ENCODE measurements around the gene MIPEP. TPM values are rescaled to one million over a fixed set of nuclear protein-coding genes. Genes with fewer than 3 reads are reported as not detected.
A peak's percentile ranks its signal among the peaks of the same experiment; 100 is the strongest.

The MIPEP gene
- total RNA-seq, 1 donor from 2014 or later, result 13.0 TPM

GRCh38 chr13:23828866-23829265 lies 60.3 kb downstream of the MIPEP start:
- H3K4me1 ChIP-seq (ENCODE audit: insufficient read depth, low read length), result no peaks in the 10 kb centered on the region
- no peak overlapping the region for H2AFZ ChIP-seq (ENCODE audit: low read depth, low read length)
- TF ChIP-seq EZH2 (IDR thresholded peaks at IDR 0.05; ENCODE audit: insufficient read depth, low read length) (no peak), CTCF (IDR thresholded peaks at IDR 0.05; ENCODE audit: insufficient read depth, low read depth, low read length) (no peak)
- no peak for FAIRE-seq
- H3K9me3 ChIP-seq (ENCODE audit: insufficient read depth, low read depth, low read length), result no peaks in the 10 kb centered on the region
- H3K27me3 ChIP-seq (ENCODE audit: insufficient read depth, low read length), result no peaks in the 10 kb centered on the region
- H3K27ac Mint-ChIP-seq (ENCODE audit: unreplicated experiment), result no peak overlapping the region
- no peak overlapping the region for H3K27ac ChIP-seq (ENCODE audit: low read depth, low read length)
- peak; percentile 76 for DNase-seq (ENCODE audit: low read depth)
- H3K4me3 Mint-ChIP-seq (ENCODE audit: unreplicated experiment), result no peak overlapping the region
- H3K36me3 ChIP-seq (ENCODE audit: insufficient read depth, low read length), result no peaks in the 10 kb centered on the region
- no peak overlapping the region for H3K4me3 ChIP-seq (ENCODE audit: insufficient read depth, low read depth, low read length)
- H3K36me3 Mint-ChIP-seq (ENCODE audit: low read depth, unreplicated experiment), result peaks cover 20% of the 10 kb centered on the region
- no peak overlapping the region for H3K9ac ChIP-seq (ENCODE audit: low read length)
- no peaks in the 10 kb centered on the region for H4K20me1 ChIP-seq (ENCODE audit: insufficient read depth, low read length)
- H3K27me3 Mint-ChIP-seq (ENCODE audit: low read depth, unreplicated experiment), result no peaks in the 10 kb centered on the region
- no peak overlapping the region for H3K4me2 ChIP-seq (ENCODE audit: low read length)
- H3K4me1 Mint-ChIP-seq (ENCODE audit: low read depth, unreplicated experiment), result no peaks in the 10 kb centered on the region
- H3K9me3 Mint-ChIP-seq (ENCODE audit: unreplicated experiment), result peaks cover 15% of the 10 kb centered on the region
- H3K79me2 ChIP-seq (ENCODE audit: insufficient read depth, low read length), result no peaks in the 10 kb centered on the region

- Histone ChIP-seq H3K4me3 (ENCODE audit: insufficient read depth, low read depth, low read length) (no peak overlapping the region), H3K4me1 (ENCODE audit: insufficient read depth, low read length) (no peaks in the 10 kb centered on the region), H3K36me3 (ENCODE audit: insufficient read depth, low read length) (no peaks in the 10 kb centered on the region), H3K79me2 (ENCODE audit: insufficient read depth, low read length) (no peaks in the 10 kb centered on the region), H4K20me1 (ENCODE audit: insufficient read depth, low read length) (no peaks in the 10 kb centered on the region), H3K27me3 (ENCODE audit: insufficient read depth, low read length) (no peaks in the 10 kb centered on the region), H3K9ac (ENCODE audit: low read length) (no peak overlapping the region), H3K9me3 (ENCODE audit: insufficient read depth, low read depth, low read length) (no peaks in the 10 kb centered on the region), H2AFZ (ENCODE audit: low read depth, low read length) (no peak overlapping the region), H3K4me2 (ENCODE audit: low read length) (no peak overlapping the region), H3K27ac (ENCODE audit: low read depth, low read length) (no peak overlapping the region)
- Mint-ChIP-seq H3K4me1 (ENCODE audit: low read depth, unreplicated experiment) (no peaks in the 10 kb centered on the region), H3K27ac (ENCODE audit: unreplicated experiment) (no peak overlapping the region), H3K36me3 (ENCODE audit: low read depth, unreplicated experiment) (peaks cover 27% of the 10 kb centered on the region), H3K27me3 (ENCODE audit: low read depth, unreplicated experiment) (no peaks in the 10 kb centered on the region), H3K9me3 (ENCODE audit: unreplicated experiment) (peaks cover 18% of the 10 kb centered on the region), H3K4me3 (ENCODE audit: unreplicated experiment) (no peak overlapping the region)
- FAIRE-seq, result no peak
- DNase-seq (ENCODE audit: low read depth), result no peak
- TF ChIP-seq EZH2 (IDR thresholded peaks at IDR 0.05; ENCODE audit: insufficient read depth, low read length) (no peak), CTCF (IDR thresholded peaks at IDR 0.05; ENCODE audit: insufficient read depth, low read depth, low read length) (no peak)
Measured at GRCh38 chr13:23828086-23828485, 61.1 kb downstream of the MIPEP start.

- DNase-seq (ENCODE audit: low read depth) (no peak), FAIRE-seq (no peak)
- Histone ChIP-seq H3K27me3 (ENCODE audit: insufficient read depth, low read length) (no peaks in the 10 kb centered on the region), H2AFZ (ENCODE audit: low read depth, low read length) (no peak overlapping the region), H3K9me3 (ENCODE audit: insufficient read depth, low read depth, low read length) (no peaks in the 10 kb centered on the region), H3K4me1 (ENCODE audit: insufficient read depth, low read length) (no peaks in the 10 kb centered on the region), H4K20me1 (ENCODE audit: insufficient read depth, low read length) (no peaks in the 10 kb centered on the region), H3K4me3 (ENCODE audit: insufficient read depth, low read depth, low read length) (no peak overlapping the region), H3K36me3 (ENCODE audit: insufficient read depth, low read length) (no peaks in the 10 kb centered on the region), H3K27ac (ENCODE audit: low read depth, low read length) (no peak overlapping the region), H3K79me2 (ENCODE audit: insufficient read depth, low read length) (no peaks in the 10 kb centered on the region), H3K4me2 (ENCODE audit: low read length) (no peak overlapping the region), H3K9ac (ENCODE audit: low read length) (no peak overlapping the region)
- peaks cover 27% of the 10 kb centered on the region for H3K36me3 Mint-ChIP-seq (ENCODE audit: low read depth, unreplicated experiment)
- H3K27me3 Mint-ChIP-seq (ENCODE audit: low read depth, unreplicated experiment), result no peaks in the 10 kb centered on the region
- peaks cover 22% of the 10 kb centered on the region for H3K9me3 Mint-ChIP-seq (ENCODE audit: unreplicated experiment)
- H3K27ac Mint-ChIP-seq (ENCODE audit: unreplicated experiment), result no peak overlapping the region
- no peak overlapping the region for H3K4me3 Mint-ChIP-seq (ENCODE audit: unreplicated experiment)
- H3K4me1 Mint-ChIP-seq (ENCODE audit: low read depth, unreplicated experiment), result no peaks in the 10 kb centered on the region
- TF ChIP-seq CTCF (IDR thresholded peaks at IDR 0.05; ENCODE audit: insufficient read depth, low read depth, low read length) (no peak), EZH2 (IDR thresholded peaks at IDR 0.05; ENCODE audit: insufficient read depth, low read length) (no peak)
Measured at GRCh38 chr13:23825179-23825578, 64.0 kb downstream of the MIPEP start.
